ENCODE results near the gene SNAI3. TPM values are rescaled to one million over a fixed set of nuclear protein-coding genes. Genes with fewer than 3 reads are reported as not detected.

The SNAI3 gene
- polyA plus RNA-seq, 3 donors from 2014 or later: 9.0 to 12.4 (median 11.7) TPM

DNA sequence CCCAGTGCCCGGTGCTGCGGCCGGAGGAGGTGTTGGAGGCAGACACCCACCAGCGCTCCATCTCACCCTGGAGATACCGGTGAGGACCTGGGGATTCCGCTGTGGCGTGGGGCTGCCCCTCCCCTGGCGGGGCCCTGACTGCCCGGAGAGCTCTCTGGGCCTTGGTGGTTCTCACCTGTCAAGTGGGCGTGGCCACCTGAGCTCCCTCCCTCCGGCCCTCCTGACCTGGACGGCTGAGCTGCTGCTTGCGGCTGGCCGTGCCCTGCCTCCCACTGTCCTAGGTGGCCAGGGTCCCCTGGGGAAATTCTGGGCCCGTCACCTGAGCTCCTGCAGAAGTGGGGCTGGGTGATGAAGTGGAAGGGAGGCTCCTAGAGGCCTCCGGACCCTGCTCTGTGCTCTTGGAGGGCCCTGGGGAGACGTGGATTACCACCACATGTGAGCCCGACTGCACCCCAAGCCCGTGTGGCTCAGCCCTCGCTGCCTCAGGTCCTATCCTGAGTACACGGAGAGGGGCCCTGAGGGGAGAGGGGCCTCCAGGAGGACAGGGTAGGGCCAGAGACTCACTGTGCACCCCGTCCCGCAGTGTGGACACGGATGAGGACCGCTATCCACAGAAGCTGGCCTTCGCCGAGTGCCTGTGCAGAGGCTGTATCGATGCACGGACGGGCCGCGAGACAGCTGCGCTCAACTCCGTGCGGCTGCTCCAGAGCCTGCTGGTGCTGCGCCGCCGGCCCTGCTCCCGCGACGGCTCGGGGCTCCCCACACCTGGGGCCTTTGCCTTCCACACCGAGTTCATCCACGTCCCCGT, 46.9 kb downstream of the SNAI3 start:
- Mint-ChIP-seq H3K27me3 (ENCODE audit: low read depth in 3 of 3) (peaks cover 27 to 35% (median 33%) of the 10 kb centered on the region in 3 donors), H3K9me3 (peaks cover 0 to 8% (median 6%) of the 10 kb centered on the region in 6 donors), H3K4me3 (peak overlapping the region in 4 of 5 donors; percentile 24 to 60 (median 29)), H3K4me1 (peaks cover 42 to 60% of the 10 kb centered on the region in 2 donors), H3K36me3 (peaks cover 4 to 11% (median 9%) of the 10 kb centered on the region in 3 donors), H3K27ac (peak overlapping the region in 4 of 6 donors; percentile 50 to 86 (median 63))
- DNase-seq: no peak

DNA sequence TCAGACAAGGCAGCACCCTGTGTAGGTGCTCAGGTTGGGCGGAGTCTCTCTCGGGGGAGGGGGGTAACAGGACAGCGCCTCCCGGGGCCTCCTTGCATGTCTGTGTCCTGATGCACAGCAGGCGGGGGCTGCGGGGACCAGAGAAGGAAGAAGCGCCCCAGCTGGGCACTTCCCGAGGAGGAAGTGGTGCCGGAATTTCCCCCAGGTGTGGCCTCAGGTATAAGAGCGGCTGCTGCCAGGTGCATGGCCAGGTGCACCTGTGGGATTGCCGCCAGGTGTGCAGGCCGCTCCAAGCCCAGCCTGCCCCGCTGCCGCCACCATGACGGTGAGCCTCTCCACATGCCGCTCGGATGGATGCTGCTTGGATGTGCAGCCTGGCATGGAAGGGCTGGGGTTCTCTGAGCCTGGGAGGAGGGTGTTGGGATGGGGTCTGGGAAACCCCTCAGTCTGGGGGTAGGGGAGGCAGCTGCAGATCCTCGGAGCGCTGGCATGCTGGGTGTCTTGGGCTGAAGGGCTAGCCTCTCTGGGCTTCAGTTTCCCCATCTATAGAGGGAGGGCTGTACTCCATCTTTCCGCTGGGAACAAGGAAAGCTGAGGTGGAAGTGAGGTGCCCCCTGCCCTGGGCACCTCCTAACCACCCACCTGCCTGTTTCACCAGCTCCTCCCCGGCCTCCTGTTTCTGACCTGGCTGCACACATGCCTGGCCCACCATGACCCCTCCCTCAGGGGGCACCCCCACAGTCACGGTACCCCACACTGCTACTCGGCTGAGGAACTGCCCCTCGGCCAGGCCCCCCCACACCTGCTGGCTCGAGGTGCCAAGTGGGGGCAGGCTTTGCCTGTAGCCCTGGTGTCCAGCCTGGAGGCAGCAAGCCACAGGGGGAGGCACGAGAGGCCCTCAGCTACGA, 47.7 kb downstream of the SNAI3 start, which contains the start of gene IL17C:
Gene IL17C (plus strand): TSS at position 250 of the 908 bp plus-strand sequence. CDS start 70 bp downstream, at position 320.
- Mint-ChIP-seq H3K4me3 (peak within 1 kb of the TSS; percentile 39 to 75 (median 66)), H3K9me3 (peaks cover 0 to 8% (median 6%) of the 10 kb centered on the region in 6 donors), H3K27ac (peak within 1 kb of the TSS; percentile 87 to 99 (median 96)), H3K36me3 (peaks cover 0 to 5% (median 4%) of the 10 kb centered on the region in 3 donors), H3K4me1 (peaks cover 35 to 55% of the 10 kb centered on the region in 2 donors), H3K27me3 (ENCODE audit: low read depth in 3 of 3) (peaks cover 33 to 43% (median 36%) of the 10 kb centered on the region in 3 donors)
- no peak for DNase-seq

DNA sequence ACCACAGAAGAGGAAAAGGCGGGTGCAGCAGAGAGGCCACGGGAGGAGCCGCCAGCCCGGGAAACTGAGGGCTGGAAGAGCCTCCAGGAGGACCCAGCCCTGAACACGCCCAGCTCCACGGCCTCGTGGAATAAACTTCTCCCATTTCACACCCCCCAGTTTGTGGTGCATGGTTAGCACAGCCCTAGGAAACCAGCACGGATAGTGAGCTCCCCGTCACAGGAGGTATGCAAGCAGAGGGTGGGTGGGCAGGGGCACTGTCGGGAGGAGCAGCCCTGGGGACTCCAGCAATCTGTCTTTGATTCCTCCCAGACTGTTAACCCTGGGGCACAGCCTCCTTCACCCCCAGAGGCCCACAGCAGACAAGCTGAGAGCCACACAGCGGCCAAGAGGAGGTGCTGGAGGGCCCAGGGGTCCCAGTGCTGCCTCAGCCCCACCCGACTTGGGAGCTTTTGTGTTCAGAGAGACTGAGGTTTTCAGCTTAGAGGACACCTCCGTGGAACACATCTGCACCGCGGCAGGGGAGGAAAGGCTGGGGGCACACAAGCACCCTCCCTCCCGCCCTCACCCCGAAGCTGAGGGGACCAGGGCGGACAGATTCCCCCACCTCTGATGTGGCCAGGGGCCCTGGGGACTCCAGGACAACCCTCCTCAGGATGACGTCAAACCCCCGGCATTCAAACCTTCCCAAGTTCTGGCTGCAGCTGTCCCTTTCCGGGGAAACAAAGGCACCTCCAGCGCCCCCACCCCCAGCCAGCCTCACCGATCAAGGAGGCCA, 49.6 kb downstream of the SNAI3 start:
- H3K9me3 Mint-ChIP-seq: peaks cover 0 to 8% (median 6%) of the 10 kb centered on the region in 6 donors
- H3K4me3 Mint-ChIP-seq: peak overlapping the region; percentile 39 to 75 (median 68)
- peak overlapping the region; percentile 92 to 99 (median 96) for H3K27ac Mint-ChIP-seq
- H3K27me3 Mint-ChIP-seq (ENCODE audit: low read depth in 3 of 3): peaks cover 32 to 42% (median 37%) of the 10 kb centered on the region in 3 donors
- DNase-seq: no peak
- peaks cover 0 to 4% (median 0%) of the 10 kb centered on the region in 3 donors for H3K36me3 Mint-ChIP-seq
- peaks cover 35 to 52% of the 10 kb centered on the region in 2 donors for H3K4me1 Mint-ChIP-seq

DNA sequence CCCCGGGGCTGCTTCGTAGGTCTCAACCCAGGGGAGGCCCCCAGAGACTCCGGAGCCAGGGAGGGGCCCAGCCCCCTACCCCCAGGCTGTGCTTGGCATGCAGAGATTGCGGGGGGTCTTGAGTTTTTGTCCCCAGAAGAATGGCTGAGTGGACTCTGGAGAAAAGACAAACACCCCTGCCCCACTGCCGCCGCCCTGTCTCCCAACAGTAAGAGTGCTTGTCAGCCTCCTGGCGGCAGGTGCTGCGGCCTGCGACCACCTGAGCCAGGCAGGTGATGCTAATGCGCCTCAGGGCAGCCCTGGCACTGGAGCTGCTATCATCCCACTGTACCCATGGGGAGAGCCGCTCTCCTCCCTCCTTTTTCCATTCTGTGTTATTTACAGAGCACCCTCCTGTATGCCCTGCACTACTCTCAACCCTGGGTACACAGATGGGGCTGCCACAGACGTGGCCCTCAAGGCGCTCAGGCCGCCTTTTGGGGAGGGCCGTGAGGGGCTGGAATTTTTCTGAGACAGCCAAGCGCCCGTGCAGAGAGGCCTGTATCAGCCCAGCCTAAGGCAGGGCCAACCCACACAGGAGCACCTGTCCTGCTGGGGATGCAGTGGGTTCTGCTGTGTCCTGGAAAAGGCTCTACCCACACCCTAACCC, 50.5 kb downstream of the SNAI3 start:
- Mint-ChIP-seq H3K4me3 (peak overlapping the region; percentile 38 to 83 (median 62)), H3K27ac (peak overlapping the region; percentile 85 to 97 (median 94)), H3K4me1 (peaks cover 35 to 47% of the 10 kb centered on the region in 2 donors)

DNA sequence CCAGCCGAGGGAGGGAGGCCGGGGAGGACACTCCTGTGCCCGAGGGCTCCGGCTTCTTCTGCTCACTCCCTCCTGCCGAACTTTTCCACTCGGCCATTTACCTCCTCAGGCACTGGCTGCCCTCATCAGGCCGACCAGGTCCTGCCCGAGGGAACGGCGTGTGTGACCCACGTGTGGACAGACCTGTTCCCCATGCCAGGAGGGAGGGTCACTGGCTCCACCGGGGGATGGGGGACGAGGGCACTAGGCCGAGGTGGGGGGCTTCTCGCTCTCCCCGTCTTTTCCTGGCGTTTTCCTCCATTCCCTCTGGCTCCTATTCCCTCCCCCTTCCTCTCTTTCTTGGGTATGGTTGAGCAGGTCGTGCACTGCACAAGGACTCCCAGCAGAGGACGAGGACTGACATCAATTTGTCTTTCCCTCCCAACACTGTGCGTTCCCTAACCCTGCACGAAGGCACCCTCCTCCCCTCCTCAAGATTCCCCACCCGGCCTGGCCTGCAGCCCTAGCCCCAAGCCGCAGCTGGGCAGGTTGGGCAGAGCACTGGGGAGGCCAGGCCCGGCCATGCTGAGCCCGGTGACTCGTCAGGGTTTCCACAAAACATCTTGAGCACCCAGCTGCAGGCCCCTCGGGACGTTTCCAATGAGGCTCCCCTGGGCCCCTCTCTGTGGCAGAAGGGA, 51.2 kb downstream of the SNAI3 start:
- peak overlapping the region; percentile 85 to 97 (median 92) for H3K27ac Mint-ChIP-seq
- H3K27me3 Mint-ChIP-seq (ENCODE audit: low read depth in 3 of 3): peaks cover 29 to 42% (median 32%) of the 10 kb centered on the region in 3 donors
- H3K36me3 Mint-ChIP-seq: peaks cover 4 to 7% (median 4%) of the 10 kb centered on the region in 3 donors
- DNase-seq: no peak
- peaks cover 29 to 41% of the 10 kb centered on the region in 2 donors for H3K4me1 Mint-ChIP-seq
- H3K9me3 Mint-ChIP-seq: peaks cover 0 to 8% (median 6%) of the 10 kb centered on the region in 6 donors
- peak overlapping the region; percentile 74 to 83 (median 80) for H3K4me3 Mint-ChIP-seq

More for the DNA sequence above, 50.5 kb downstream of the SNAI3 start:
- H3K36me3 Mint-ChIP-seq: peaks cover 4 to 7% (median 4%) of the 10 kb centered on the region in 3 donors
- no peak for DNase-seq
- peaks cover 0 to 8% (median 6%) of the 10 kb centered on the region in 6 donors for H3K9me3 Mint-ChIP-seq
- H3K27me3 Mint-ChIP-seq (ENCODE audit: low read depth in 3 of 3): peaks cover 32 to 42% (median 35%) of the 10 kb centered on the region in 3 donors

DNA sequence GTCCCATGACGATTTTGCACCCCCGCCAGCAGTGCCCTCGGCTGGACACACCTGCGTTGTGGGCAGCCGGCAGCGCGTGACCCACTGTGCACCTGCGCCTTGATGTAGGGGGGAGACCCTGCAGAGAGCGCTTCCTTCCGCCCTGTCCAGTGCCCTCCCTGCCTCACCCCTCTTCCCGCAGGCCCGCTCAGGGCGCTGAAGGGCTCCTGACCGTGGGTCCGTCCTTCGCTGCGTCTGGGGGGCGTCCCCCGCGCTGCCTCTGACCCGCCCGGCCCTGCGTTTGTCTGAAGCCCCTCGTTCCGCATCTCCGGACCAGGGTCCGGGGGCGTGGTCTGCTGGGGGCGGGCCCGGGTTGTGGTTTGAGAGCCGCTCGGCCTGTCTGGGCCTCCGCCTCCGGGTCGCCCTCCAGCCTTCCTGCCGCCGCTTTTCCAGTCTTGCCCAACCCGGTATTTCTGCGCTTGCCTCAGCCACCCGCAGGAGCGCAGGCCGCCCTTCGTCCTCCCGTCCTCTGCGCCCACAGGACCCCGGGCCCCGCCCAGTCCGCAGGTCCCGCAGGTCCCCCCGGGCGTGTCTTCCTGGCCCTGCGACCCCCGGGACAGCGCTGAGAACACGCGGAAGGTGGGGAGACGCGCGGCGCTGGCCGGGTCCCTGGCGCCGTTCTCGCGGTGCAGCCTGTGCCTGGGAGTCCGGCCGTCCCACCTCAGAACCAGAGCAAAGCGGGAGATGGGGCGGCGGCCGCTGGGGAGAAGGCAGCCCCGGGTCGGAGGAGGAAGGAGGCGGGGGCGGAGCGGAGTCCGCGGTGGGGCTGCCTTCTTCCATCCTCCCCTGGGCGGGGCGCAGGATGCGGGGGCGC, 51.9 kb downstream of the SNAI3 start:
- DNase-seq: peak; percentile 79 to 82 (median 82)
- Mint-ChIP-seq H3K4me3 (peak overlapping the region; percentile 75 to 83 (median 80)), H3K27ac (peak overlapping the region; percentile 82 to 97 (median 92)), H3K9me3 (peaks cover 0 to 8% (median 6%) of the 10 kb centered on the region in 6 donors), H3K27me3 (ENCODE audit: low read depth in 3 of 3) (peaks cover 27 to 42% (median 32%) of the 10 kb centered on the region in 3 donors), H3K36me3 (peaks cover 4 to 7% (median 4%) of the 10 kb centered on the region in 3 donors), H3K4me1 (peaks cover 26 to 36% of the 10 kb centered on the region in 2 donors)

DNA sequence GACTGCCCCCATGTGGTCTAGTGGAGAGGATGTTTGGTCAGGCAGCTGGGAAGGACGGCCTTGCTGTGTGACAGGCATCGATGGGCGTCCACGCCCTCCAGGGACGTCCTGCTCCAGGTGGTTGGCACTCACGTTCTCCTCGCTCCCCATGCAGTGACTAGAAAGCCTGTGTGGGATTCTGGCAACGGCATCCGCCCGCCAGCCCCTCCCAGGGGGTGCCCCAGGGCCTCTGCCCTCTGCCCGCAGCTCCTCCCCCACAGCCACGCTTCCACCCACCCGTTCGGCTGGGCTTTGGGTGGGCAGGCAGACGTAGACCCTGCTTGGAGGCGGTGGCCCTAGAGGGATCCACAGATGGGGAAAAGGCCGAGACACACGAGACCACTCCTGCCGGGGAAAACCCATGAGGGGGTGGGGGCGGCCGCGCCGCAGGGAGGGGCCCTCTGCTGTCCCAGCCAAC, 52.6 kb downstream of the SNAI3 start:
- peaks cover 0 to 8% (median 6%) of the 10 kb centered on the region in 6 donors for H3K9me3 Mint-ChIP-seq
- H3K27me3 Mint-ChIP-seq (ENCODE audit: low read depth in 3 of 3): peaks cover 26 to 41% (median 31%) of the 10 kb centered on the region in 3 donors
- H3K36me3 Mint-ChIP-seq: peaks cover 4 to 7% (median 4%) of the 10 kb centered on the region in 3 donors
- H3K4me1 Mint-ChIP-seq: peaks cover 26 to 33% of the 10 kb centered on the region in 2 donors
- H3K27ac Mint-ChIP-seq: peak overlapping the region; percentile 82 to 97 (median 92)
- H3K4me3 Mint-ChIP-seq: peak overlapping the region; percentile 75 to 83 (median 80)
- DNase-seq: peak in 1 of 3 donors; percentile 80

DNA sequence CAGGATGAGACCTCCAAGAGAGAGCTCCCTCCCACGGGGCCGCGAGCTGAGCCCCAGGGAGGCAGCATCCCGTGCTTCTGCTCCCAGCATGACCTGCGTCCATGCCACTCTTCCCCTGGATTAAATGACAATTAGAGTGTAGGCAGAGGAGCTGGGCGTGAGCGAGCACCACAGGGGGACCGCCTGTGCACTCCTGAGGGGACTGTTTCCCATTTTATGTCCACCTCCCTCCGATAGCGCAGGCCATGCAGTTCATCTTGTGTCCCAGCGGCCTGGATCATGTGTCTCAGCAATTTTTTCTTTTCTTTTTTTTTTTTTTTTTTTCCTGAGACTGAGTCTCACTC, 53.7 kb downstream of the SNAI3 start:
- Mint-ChIP-seq H3K27me3 (ENCODE audit: low read depth in 3 of 3) (peaks cover 21 to 31% (median 21%) of the 10 kb centered on the region in 3 donors), H3K4me1 (peaks cover 21 to 23% of the 10 kb centered on the region in 2 donors), H3K27ac (peak overlapping the region; percentile 55 to 97 (median 89)), H3K4me3 (peak overlapping the region in 2 of 5 donors; percentile 13 to 40), H3K36me3 (peaks cover 4 to 10% (median 4%) of the 10 kb centered on the region in 3 donors), H3K9me3 (peaks cover 0 to 6% (median 4%) of the 10 kb centered on the region in 6 donors)
- DNase-seq: no peak

DNA sequence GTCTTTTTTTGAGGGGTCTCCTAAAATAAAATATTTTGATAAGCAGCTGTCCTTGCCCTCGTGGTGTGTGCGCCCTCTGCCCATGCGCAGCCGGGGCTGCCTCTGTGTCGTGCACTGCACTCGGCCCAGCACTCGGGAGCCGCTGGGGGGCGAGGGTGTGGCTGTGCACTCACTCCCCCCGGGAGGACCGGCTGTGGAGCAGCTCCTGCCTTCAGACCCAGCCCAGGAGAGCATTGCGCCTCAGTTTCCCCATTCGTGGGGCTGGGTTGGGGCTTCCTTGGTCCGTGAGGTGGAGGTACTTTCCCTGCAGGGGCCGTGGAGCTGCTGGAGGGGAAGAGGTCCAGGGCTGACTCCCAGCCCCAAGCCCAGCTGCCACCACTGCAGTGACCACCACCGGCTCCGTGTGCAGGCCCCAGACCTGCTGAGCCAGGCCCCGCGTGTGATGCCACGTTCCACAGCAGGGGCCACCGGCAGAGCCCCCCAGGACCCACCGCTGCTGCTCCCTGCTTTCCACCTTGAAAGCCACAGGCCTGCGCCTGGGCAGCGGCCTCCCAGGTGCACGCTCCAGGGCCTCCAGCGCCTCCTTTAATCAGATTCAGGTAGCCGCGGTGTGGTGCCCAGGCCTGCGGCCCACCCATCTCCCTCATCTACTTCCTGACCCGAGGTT, 54.3 kb downstream of the SNAI3 start:
- Mint-ChIP-seq H3K27me3 (ENCODE audit: low read depth in 3 of 3) (peaks cover 16 to 26% (median 16%) of the 10 kb centered on the region in 3 donors), H3K4me1 (peaks cover 16 to 18% of the 10 kb centered on the region in 2 donors), H3K36me3 (peaks cover under 1 to 12% (median 4%) of the 10 kb centered on the region in 3 donors), H3K27ac (peak overlapping the region; percentile 55 to 97 (median 90)), H3K4me3 (peak overlapping the region in 3 of 5 donors; percentile 42 to 49 (median 46)), H3K9me3 (peaks cover 0 to 1% (median under 1%) of the 10 kb centered on the region in 6 donors)
- DNase-seq: no peak

DNA sequence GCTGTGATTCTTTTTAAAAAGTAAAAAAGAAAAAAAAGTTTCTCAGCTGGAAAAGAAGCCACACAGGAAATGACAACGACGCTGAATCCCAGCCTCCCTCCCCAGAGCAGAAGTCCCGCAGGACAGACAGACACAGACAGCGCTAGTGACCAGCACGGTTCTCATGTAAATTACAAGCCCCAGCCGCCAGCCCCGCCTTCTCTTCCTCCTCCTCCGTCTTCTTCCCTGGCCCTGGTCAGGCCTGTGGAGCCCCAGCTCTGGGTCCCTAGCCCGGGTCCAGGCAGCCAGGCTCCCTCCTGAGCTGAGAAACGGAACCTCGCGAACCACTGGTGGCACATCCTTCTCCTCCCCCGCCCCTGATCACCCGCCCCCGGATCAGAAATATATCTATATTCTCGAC, 54.9 kb downstream of the SNAI3 start:
- Mint-ChIP-seq H3K27ac (peak overlapping the region; percentile 27 to 92 (median 70)), H3K9me3 (no peaks in the 10 kb centered on the region), H3K4me3 (peak overlapping the region in 3 of 5 donors; percentile 42 to 49 (median 46)), H3K36me3 (peaks cover under 1 to 18% (median 9%) of the 10 kb centered on the region in 3 donors), H3K27me3 (ENCODE audit: low read depth in 3 of 3) (peaks cover 14 to 21% (median 14%) of the 10 kb centered on the region in 3 donors), H3K4me1 (peaks cover 12 to 15% of the 10 kb centered on the region in 2 donors)
- no peak for DNase-seq
